SJSA1 (cell line): ENCODE measurements around the gene UGT1A7. TPM values are rescaled to one million over a fixed set of nuclear protein-coding genes. Genes with fewer than 3 reads are reported as not detected.

Source experiments
- DNase-seq, 2 experiments: peaks; one replicate each; pipeline ENCODE4 v3.0.0-alpha.2; 2015 to 2020; ENCODE audit warnings: low spot score in 2 of 2, low read depth in 1 of 2
- H3K27ac ChIP-seq: fragments of 250-450 bp; sonication (Bioruptor Pico); 2 replicates; pipeline ENCODE4 v1.5.1; 2020; ENCODE audit warnings: mild to moderate bottlenecking, moderate library complexity
- H3K27me3 ChIP-seq: fragments of 250-450 bp; sonication (Bioruptor Pico); replicated peaks from 2 replicates; pipeline ENCODE4 v1.5.1; 2020; ENCODE audit warnings: mild to moderate bottlenecking, moderate library complexity
- H3K36me3 ChIP-seq: fragments of 250-450 bp; sonication (Bioruptor Pico); 2 replicates; pipeline ENCODE4 v1.5.1; 2020; ENCODE audit warnings: mild to moderate bottlenecking
- H3K4me1 ChIP-seq: fragments of 250-450 bp; sonication (Bioruptor Pico); replicated peaks from 2 replicates; pipeline ENCODE4 v1.6.1; 2021; ENCODE audit warnings: mild to moderate bottlenecking
- H3K4me3 ChIP-seq: fragments of 250-450 bp; sonication (Bioruptor Pico); 2 replicates; pipeline ENCODE4 v1.5.1; 2020; ENCODE audit warnings: mild to moderate bottlenecking
- H3K9me3 ChIP-seq: fragments of 250-450 bp; sonication (Bioruptor Pico); replicated peaks from 2 replicates; pipeline ENCODE4 v1.5.1; 2020; ENCODE audit warnings: mild to moderate bottlenecking
- total RNA-seq: library from RNA; depleted of rRNA; stranded (reverse); fragments of >200 nt; shearing (Covaris generic); gene quantifications from 2 replicates; pipeline ENCODE4 v1.2.3, GENCODE V29; 2014

The UGT1A7 gene
- total RNA-seq, 1 experiment from 2014 or later = not detected

- DNase-seq = no peak
- H3K27ac ChIP-seq = no peak overlapping the region
- H3K27me3 ChIP-seq = no peaks in the 10 kb centered on the region
- H3K4me1 ChIP-seq = no peaks in the 10 kb centered on the region
- H3K4me3 ChIP-seq = no peak overlapping the region
- no peaks in the 10 kb centered on the region for H3K36me3 ChIP-seq
- no peaks in the 10 kb centered on the region for H3K9me3 ChIP-seq
Measured at GRCh38 chr2:233668605-233669260, 13.0 kb upstream of the UGT1A7 start.

DNA sequence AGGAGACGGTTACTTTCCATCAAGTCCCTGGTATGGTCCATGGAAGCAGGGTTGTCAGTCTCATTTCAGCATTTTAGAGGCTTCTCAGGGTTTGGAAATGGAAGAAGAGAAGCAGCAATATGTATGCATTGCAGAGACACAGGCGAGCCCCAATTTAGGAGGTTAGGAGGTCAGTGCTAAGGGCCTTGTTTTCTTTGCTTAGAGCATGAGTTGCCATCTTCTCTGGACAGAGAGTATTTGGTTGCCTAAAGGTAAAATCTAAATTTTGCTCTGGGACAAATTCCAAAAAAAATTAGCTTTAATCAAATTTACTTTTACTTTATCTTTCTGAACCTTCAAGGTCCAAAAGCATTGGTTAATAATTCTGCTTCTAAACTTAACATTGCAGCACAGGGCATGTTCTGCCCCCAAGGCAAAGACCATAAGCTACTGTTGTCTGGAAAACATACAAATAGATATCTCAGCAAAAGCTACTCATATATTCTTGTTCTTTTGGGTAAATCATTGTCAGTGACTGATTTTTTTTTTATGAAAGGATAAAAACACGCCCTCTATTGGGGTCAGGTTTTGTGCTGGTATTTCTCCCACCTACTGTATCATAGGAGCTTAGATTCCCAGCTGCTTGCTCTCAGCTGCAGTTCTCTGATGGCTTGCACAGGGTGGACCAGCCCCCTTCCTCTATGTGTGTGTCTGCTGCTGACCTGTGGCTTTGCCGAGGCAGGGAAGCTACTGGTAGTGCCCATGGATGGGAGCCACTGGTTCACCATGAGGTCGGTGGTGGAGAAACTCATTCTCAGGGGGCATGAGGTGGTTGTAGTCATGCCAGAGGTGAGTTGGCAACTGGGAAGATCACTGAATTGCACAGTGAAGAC, 10.2 kb upstream of the UGT1A7 start, which contains the start of gene UGT1A9:
Gene UGT1A9 (plus strand): TSS at position 609 of the 872 bp plus-strand sequence. CDS start 37 bp downstream, at position 646.
- no peaks in the 10 kb centered on the region for H3K4me1 ChIP-seq
- H3K4me3 ChIP-seq = no peak within 1 kb of the TSS
- no peaks in the 10 kb centered on the region for H3K27me3 ChIP-seq
- no peak within 1 kb of the TSS for H3K27ac ChIP-seq
- no peak for DNase-seq
- no peaks in the 10 kb centered on the region for H3K36me3 ChIP-seq
- H3K9me3 ChIP-seq = no peaks in the 10 kb centered on the region

GRCh38 chr2:233672886-233673285, 8.8 kb upstream of the UGT1A7 start:
- H3K4me1 ChIP-seq = no peaks in the 10 kb centered on the region

DNA sequence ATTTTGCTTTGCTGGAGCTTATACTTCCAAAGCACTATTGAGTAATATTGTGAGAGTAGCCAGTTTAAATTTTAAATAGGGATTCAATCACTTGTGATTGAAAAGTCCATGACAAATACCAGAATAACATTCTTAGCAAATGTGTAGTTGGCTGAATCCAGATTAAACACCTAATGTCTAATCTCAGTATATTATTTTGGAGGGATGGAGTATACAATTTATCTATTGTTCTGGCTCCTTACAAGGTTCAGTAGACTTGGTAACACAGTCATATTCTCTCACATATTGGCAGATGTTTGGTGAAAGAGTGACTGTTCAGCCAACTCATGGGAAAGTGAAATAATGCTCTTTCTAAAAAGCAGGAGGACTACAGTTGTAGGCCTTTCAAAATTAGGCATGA, 7.8 kb upstream of the UGT1A7 start:
- DNase-seq = no peak
- no peaks in the 10 kb centered on the region for H3K9me3 ChIP-seq
- H3K4me3 ChIP-seq = no peak overlapping the region

More at GRCh38 chr2:233672886-233673285, 8.8 kb upstream of the UGT1A7 start:
- Histone ChIP-seq H3K4me3 (no peak overlapping the region), H3K27ac (no peak overlapping the region), H3K27me3 (no peaks in the 10 kb centered on the region), H3K36me3 (no peaks in the 10 kb centered on the region), H3K9me3 (no peaks in the 10 kb centered on the region)
- no peak for DNase-seq

GRCh38 chr2:233674314-233674713, 7.4 kb upstream of the UGT1A7 start:
- H3K4me1 ChIP-seq = no peaks in the 10 kb centered on the region
- no peaks in the 10 kb centered on the region for H3K27me3 ChIP-seq
- no peak overlapping the region for H3K27ac ChIP-seq
- no peak for DNase-seq
- H3K9me3 ChIP-seq = no peaks in the 10 kb centered on the region
- H3K36me3 ChIP-seq = no peaks in the 10 kb centered on the region
- no peak overlapping the region for H3K4me3 ChIP-seq

More for the DNA sequence above, 7.8 kb upstream of the UGT1A7 start:
- Histone ChIP-seq H3K36me3 (no peaks in the 10 kb centered on the region), H3K27me3 (no peaks in the 10 kb centered on the region), H3K4me1 (no peaks in the 10 kb centered on the region), H3K27ac (no peak overlapping the region)

GRCh38 chr2:233674995-233675394, 6.7 kb upstream of the UGT1A7 start:
- no peaks in the 10 kb centered on the region for H3K36me3 ChIP-seq
- no peak overlapping the region for H3K4me3 ChIP-seq

GRCh38 chr2:233676046-233676445, 5.7 kb upstream of the UGT1A7 start:
- Histone ChIP-seq H3K36me3 (no peaks in the 10 kb centered on the region), H3K27ac (no peak overlapping the region), H3K27me3 (no peaks in the 10 kb centered on the region), H3K4me3 (no peak overlapping the region), H3K9me3 (no peaks in the 10 kb centered on the region), H3K4me1 (no peaks in the 10 kb centered on the region)
- DNase-seq = no peak

More at GRCh38 chr2:233674995-233675394, 6.7 kb upstream of the UGT1A7 start:
- Histone ChIP-seq H3K27ac (no peak overlapping the region), H3K9me3 (no peaks in the 10 kb centered on the region), H3K27me3 (no peaks in the 10 kb centered on the region), H3K4me1 (no peaks in the 10 kb centered on the region)
- no peak for DNase-seq

DNA sequence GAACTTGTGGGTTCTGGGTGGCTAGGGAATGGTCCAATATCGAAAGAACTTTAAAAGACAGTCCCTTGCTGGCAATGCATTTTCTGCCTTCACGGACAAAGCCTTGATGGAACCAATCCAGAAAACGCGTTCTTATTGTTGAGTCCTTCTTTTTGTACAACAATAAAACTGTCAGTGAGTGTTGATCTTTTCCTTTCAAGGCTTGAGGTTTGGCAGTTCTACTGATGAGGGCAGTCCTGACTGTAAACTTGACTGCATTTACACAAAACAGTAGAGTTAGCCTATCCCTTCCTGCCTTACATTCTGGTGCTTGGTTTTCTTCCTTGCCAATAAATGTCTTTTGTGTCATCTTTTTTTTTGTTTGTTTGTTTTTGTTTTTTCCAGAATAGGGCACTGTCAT, 2.5 kb upstream of the UGT1A7 start:
- no peak overlapping the region for H3K4me3 ChIP-seq
- H3K4me1 ChIP-seq = no peaks in the 10 kb centered on the region
- no peak for DNase-seq
- H3K27me3 ChIP-seq = no peaks in the 10 kb centered on the region
- H3K27ac ChIP-seq = no peak overlapping the region
- H3K36me3 ChIP-seq = no peaks in the 10 kb centered on the region
- no peaks in the 10 kb centered on the region for H3K9me3 ChIP-seq

DNA sequence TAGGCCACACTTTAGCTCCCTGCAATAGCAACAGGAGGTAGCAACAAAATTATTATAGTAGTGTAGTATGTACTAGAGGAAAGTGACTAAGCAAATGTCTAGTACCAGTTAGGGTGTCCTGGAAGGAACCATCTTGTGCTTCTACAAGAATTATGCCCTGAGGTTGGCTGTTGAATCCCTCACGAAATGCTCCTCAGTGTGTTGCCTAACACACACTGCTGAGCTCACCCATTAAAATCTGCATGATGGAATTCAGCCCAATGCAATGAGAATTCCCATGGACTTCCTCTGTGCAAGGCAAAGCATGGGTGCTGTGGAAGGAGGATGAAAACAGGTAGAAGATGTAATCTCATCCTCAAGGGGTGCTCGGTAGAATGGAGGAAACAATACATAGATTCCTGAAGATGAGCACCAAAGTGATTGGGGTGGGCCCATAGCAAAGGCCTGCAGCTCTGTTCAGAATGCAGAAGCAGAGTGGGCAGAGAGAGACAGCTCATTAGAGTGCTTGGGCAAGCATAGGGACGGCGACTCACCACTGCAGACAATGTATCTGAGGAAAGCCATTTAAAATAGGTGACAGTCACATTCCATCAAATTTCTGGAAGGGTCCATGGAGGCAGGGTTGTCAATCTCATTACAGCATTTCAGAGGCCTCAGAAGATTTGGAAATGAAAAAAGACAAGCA, 1.2 kb upstream of the UGT1A7 start:
- Histone ChIP-seq H3K4me3 (no peak overlapping the region), H3K4me1 (no peaks in the 10 kb centered on the region), H3K27me3 (no peaks in the 10 kb centered on the region), H3K27ac (no peak overlapping the region), H3K36me3 (no peaks in the 10 kb centered on the region), H3K9me3 (no peaks in the 10 kb centered on the region)
- no peak for DNase-seq

GRCh38 chr2:233684640-233685039, 2.9 kb downstream of the UGT1A7 start:
- Histone ChIP-seq H3K36me3 (no peaks in the 10 kb centered on the region), H3K27ac (no peak overlapping the region), H3K27me3 (no peaks in the 10 kb centered on the region), H3K4me3 (no peak overlapping the region), H3K9me3 (no peaks in the 10 kb centered on the region), H3K4me1 (no peaks in the 10 kb centered on the region)
- no peak for DNase-seq

- H3K27ac ChIP-seq = no peak overlapping the region
- no peaks in the 10 kb centered on the region for H3K4me1 ChIP-seq
- no peaks in the 10 kb centered on the region for H3K9me3 ChIP-seq
- H3K36me3 ChIP-seq = no peaks in the 10 kb centered on the region
- no peak overlapping the region for H3K4me3 ChIP-seq
- no peaks in the 10 kb centered on the region for H3K27me3 ChIP-seq
- no peak for DNase-seq
Measured at GRCh38 chr2:233686928-233687327, 5.2 kb downstream of the UGT1A7 start.

DNA sequence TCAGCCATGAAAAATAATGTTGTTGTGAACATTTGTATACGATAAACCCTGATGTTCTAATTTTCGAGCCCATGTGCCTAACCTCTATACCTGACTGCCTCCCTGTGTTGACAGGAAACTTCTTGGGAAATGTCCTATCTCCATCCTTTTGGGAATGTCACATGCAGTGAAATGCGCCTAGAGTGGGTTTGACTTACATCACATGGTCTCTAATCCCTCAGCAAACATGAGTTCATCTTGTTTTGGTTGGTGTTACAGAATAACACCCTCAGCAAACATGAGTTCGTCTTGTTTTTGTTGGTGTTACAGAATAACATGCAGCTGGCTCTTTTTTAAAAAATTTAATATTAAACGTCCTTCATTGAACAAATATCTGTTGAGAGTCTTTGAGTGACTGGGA, 6.6 kb downstream of the UGT1A7 start:
- H3K27ac ChIP-seq = no peak overlapping the region
- H3K4me3 ChIP-seq = no peak overlapping the region
- no peaks in the 10 kb centered on the region for H3K9me3 ChIP-seq
- DNase-seq = no peak
- H3K4me1 ChIP-seq = no peaks in the 10 kb centered on the region
- H3K27me3 ChIP-seq = no peaks in the 10 kb centered on the region
- no peaks in the 10 kb centered on the region for H3K36me3 ChIP-seq

DNA sequence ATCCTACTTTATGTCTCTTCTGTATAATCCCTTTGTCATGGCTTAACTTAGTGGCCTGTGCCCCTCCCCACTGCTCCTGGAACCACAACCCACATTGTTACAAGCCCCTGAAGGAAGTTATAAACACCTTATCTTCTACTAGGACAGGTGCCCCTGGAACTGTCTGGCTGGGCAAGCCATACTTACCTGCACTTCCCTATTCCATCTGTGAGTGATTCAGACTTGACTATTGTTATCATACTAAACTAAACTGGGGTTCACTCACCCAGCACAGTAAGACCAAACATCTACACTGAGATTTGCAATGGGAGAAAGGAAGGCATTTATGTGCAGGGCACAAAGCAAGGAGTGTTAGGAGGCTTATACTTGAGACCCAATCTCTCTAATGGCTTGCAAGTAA, 7.3 kb downstream of the UGT1A7 start:
- H3K27ac ChIP-seq = no peak overlapping the region
- H3K36me3 ChIP-seq = no peaks in the 10 kb centered on the region
- H3K4me1 ChIP-seq = no peaks in the 10 kb centered on the region
- H3K27me3 ChIP-seq = no peaks in the 10 kb centered on the region
- DNase-seq = no peak
- no peaks in the 10 kb centered on the region for H3K9me3 ChIP-seq
- H3K4me3 ChIP-seq = no peak overlapping the region

DNA sequence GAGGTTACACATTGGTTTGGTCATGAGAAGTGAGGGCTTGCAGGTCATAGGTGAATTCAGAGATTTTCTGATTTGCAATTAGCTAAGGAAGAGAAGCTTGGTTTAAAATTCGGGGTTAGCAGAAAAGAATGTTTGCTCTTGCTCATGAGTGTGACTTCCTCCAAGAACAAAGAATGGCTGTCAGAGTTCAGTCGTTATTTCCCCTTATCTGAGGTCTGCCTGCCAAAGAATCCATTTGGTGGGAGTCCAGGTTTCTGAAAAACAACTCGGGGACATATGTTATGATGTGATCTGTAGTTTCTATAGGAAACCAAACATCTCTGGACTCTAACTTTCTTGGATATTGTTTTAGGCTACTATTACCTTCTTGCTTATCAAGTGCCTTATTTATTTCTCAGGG, 7.8 kb downstream of the UGT1A7 start:
- no peak for DNase-seq
- H3K4me3 ChIP-seq = no peak overlapping the region
- no peaks in the 10 kb centered on the region for H3K27me3 ChIP-seq
- no peak overlapping the region for H3K27ac ChIP-seq
- no peaks in the 10 kb centered on the region for H3K9me3 ChIP-seq
- H3K36me3 ChIP-seq = no peaks in the 10 kb centered on the region
- no peaks in the 10 kb centered on the region for H3K4me1 ChIP-seq
